GM15510 (cell line): ENCODE data around the gene TTN.

ENCODE experiments used
- POLR2A ChIP-seq: IDR thresholded peaks from 3 replicates; pipeline ENCODE4 v1.6.1; 2011; ENCODE audit warnings: borderline replicate concordance; ENCODE audit not compliant: insufficient read length; ENCODE audit errors: extremely low read depth

Gene TTN

DNA sequence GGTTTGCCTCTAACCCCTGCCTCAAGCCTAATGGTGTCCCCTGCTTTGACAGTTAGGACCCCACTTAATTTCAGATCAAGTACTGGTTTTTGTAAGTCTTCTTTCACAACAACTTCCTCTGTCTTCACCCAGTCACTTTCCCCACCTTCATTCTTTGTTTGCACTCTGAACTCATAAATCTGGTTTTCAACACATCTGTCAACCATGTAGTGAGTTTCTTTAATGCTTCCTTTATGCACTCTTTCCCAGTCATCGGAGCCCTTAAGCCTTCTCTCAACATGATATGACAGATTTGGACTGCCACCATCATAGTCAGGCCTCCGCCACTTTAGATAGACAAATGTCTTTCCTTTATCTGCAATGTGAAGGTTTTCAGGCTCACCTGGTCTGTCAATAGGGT lies 217.9 kb downstream of the TTN start:
- no peak for TF ChIP-seq POLR2A

- TF ChIP-seq POLR2A = no peak
These were observed 222.6 kb downstream of the TTN start for GRCh38 chr2:178584666-178585065.

DNA sequence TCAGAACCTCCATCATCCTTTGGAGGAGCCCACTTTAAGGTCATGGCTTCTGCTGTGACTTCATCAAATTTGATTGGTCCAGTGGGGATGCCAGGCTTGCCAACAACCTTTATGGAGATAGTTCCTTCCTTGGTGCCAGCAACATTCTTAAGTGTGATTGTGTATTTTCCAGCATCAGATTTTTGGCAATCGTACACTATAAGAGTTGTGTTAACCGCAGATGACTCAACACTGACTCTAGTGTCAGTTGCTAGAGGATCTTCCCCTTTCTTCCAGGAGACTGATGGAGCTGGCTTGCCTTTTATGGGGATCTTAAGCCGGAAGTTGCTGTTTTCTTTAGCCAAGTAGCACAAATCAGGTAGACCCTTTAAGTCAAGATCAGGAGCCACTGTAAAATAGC lies 228.2 kb downstream of the TTN start:
- no peak for TF ChIP-seq POLR2A

DNA sequence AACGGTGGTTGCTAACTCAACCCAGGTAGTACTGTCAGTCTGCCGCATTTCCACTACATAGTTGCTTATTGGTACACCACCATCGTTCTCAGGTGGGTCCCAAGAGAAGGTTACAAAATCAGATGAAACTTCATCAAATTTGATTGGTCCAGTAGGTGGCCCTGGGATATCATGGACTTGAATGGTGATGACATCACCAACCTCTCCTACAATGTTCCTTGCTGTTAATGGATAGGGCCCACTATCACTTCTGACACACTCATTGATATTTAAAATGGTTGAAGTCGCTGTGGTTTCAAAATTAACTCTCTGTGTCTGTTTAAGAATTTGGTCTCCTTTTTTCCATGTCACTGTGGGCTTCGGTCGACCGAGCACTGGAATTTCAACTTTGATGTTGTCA lies 232.4 kb downstream of the TTN start:
- TF ChIP-seq POLR2A = no peak

DNA sequence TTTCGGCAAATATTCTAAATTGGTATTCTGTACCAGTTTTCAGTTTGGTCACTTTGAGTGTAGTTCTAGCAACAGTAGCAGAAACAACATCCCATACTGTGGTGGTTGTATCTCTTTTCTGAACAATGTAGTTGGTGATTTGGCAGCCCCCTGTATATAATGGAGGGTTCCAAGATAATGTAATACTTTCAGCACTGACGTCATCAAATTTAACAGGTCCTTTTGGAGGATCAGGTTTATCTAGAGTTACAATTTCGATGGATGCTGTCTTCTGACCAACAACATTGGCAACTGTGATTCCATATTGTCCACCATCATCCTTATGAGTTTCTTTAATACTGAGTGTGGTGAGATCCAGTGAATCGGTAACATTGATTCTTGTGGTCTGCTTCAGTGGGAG lies 239.0 kb downstream of the TTN start:
- no peak for TF ChIP-seq POLR2A

- no peak for TF ChIP-seq POLR2A
These were observed 254.2 kb downstream of the TTN start for GRCh38 chr2:178553047-178553446.

GRCh38 chr2:178550352-178550751 lies 256.9 kb downstream of the TTN start:
- TF ChIP-seq POLR2A = no peak

GRCh38 chr2:178542569-178542968 lies 264.7 kb downstream of the TTN start:
- TF ChIP-seq POLR2A = no peak

GRCh38 chr2:178542161-178542560 lies 265.1 kb downstream of the TTN start:
- no peak for TF ChIP-seq POLR2A

GRCh38 chr2:178536037-178536436 lies 271.2 kb downstream of the TTN start:
- TF ChIP-seq POLR2A = no peak

DNA sequence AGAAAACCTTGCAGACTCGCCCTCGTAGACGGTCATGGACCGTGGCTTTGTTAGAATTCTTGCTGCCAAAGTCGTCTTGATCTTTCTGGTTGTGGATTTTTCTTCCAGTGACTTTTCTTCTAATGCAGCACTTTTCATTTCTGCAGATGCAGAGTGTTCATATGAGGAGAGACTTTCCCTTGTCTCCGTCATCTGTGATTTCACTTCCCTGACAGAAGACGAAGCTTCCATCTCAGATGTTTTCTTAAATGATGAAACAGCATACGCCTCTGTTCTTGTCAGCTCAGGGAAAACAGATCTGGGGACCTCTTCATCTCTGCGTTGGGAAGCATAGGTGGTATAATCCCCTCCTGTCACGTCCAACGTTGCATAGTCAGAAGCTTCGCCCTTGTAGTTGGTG lies 276.1 kb downstream of the TTN start:
- no peak for TF ChIP-seq POLR2A

DNA sequence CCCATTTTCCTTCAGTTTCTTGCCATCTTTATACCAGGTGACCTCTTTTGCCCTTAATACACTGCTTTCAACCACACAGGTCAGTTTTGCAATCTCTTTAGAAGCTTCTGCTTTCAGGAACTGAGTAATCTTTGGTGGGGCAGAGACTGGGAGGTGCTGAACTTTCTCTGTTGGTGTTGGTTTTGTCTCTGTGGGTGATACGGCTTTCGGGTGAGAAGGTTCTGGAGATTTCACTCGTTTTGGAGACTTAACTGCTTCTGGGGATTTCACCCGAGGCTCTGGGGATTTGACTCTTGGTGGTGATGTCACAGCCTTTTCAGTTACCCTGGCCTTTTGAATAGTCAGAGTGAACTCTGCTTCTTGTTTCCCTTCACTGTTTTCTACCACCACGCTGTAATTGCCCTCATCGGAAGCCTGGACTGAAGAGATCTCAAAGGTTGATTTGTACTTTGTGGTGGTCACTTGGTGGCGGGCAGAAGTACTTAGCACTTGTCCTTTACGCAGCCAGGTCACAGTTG lies 276.5 kb downstream of the TTN start:
- TF ChIP-seq POLR2A = no peak

DNA sequence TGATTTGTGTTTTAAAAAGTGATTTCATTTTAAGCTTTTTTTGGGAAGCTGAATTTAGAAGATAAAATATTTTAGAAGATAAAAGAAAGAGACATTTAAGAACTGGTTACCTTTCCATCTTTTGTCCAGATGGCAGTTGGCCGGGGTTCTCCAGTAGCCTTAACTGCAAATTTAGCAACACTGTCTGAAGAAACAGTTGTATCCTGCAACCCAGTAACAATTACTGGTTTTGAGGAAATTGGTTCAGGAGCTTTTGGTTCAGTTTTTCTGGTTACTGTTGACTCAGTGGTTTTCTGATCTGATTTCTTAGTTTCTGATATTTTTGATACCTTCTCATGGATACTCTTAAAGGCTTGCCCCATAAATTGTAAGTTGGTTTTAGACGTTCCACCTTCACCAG lies 277.1 kb downstream of the TTN start:
- TF ChIP-seq POLR2A = no peak

GRCh38 chr2:178529194-178529593 lies 278.0 kb downstream of the TTN start:
- TF ChIP-seq POLR2A = no peak

DNA sequence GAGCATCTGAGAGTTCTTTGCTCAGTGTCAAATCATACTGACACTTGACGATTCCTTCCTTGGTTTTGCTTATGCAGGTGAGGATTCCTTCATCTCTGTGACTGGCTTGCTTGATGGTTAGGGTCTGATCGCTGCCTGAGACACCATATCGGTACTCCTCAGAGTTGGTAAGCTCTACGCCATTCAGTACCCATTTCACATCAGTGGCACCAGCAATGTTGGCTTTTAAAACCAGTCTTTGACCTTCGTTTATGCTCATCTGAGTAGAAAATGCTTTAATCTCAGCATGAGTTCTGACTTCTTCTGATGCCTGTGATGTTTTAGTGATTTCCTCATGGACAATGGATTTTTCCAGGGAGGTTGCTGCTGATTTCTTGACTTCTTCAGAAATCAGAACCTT lies 278.6 kb downstream of the TTN start:
- TF ChIP-seq POLR2A = no peak

GRCh38 chr2:178527592-178527991 lies 279.6 kb downstream of the TTN start:
- no peak for TF ChIP-seq POLR2A

GRCh38 chr2:178526256-178526655 lies 281.0 kb downstream of the TTN start:
- TF ChIP-seq POLR2A = no peak
